Measurements from ENCODE around the gene GSTM2.
"Not testable (repeated sequence)": the region's sequence is repeated elsewhere in the genome, so short reads cannot be mapped to it uniquely, and the experiment has no call there.

DNA sequence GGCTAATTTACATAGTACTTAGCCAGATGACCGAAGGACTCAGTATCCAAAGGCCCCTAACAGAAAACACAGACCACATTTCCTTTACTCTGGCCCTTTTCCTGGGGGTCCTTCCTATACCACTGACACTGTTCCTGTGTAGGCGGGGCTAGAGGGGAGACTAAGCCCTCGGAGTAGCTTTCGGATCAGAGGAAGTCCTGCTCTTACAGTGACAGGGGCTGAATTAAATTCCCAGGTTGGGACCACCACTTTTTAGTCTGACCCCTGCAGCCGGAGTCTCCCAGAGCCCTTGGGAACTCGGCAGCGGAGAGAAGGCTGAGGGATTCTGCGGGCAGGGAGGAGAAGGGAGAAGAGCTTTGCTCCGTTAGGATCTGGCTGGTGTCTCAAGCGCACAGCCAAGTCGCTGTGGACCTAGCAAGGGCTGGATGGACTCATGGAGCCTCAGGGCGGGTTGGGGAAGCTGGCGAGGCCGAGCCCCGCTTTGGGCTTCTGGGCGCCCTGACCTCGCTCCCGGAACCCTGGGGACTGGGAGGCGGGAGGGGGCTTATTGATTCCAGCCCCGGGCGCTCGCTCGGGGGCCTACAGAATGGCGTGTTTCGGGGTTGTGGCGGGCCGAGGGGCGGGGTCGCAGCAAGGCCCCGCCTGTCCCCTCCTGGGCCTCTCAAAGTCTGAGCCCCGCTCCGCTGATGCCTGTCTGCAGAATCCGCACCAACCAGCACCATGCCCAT is 43.9 kb downstream of the GSTM2 start, which contains the start of gene GSTM5:
- not testable (repeated sequence) for TF ChIP-seq POLR2AphosphoS5 (IDR thresholded peaks at IDR 0.05; ENCODE audit: low read depth, low read length); SIN3A (IDR thresholded peaks at IDR 0.05; ENCODE audit: borderline replicate concordance, insufficient read depth, low read depth, low read length)
- TF ChIP-seq, protein P1, sequence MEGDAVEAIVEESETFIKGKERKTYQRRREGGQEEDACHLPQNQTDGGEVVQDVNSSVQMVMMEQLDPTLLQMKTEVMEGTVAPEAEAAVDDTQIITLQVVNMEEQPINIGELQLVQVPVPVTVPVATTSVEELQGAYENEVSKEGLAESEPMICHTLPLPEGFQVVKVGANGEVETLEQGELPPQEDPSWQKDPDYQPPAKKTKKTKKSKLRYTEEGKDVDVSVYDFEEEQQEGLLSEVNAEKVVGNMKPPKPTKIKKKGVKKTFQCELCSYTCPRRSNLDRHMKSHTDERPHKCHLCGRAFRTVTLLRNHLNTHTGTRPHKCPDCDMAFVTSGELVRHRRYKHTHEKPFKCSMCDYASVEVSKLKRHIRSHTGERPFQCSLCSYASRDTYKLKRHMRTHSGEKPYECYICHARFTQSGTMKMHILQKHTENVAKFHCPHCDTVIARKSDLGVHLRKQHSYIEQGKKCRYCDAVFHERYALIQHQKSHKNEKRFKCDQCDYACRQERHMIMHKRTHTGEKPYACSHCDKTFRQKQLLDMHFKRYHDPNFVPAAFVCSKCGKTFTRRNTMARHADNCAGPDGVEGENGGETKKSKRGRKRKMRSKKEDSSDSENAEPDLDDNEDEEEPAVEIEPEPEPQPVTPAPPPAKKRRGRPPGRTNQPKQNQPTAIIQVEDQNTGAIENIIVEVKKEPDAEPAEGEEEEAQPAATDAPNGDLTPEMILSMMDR (IDR thresholded peaks at IDR 0.05): not testable (repeated sequence)
- TF ChIP-seq, protein P2, sequence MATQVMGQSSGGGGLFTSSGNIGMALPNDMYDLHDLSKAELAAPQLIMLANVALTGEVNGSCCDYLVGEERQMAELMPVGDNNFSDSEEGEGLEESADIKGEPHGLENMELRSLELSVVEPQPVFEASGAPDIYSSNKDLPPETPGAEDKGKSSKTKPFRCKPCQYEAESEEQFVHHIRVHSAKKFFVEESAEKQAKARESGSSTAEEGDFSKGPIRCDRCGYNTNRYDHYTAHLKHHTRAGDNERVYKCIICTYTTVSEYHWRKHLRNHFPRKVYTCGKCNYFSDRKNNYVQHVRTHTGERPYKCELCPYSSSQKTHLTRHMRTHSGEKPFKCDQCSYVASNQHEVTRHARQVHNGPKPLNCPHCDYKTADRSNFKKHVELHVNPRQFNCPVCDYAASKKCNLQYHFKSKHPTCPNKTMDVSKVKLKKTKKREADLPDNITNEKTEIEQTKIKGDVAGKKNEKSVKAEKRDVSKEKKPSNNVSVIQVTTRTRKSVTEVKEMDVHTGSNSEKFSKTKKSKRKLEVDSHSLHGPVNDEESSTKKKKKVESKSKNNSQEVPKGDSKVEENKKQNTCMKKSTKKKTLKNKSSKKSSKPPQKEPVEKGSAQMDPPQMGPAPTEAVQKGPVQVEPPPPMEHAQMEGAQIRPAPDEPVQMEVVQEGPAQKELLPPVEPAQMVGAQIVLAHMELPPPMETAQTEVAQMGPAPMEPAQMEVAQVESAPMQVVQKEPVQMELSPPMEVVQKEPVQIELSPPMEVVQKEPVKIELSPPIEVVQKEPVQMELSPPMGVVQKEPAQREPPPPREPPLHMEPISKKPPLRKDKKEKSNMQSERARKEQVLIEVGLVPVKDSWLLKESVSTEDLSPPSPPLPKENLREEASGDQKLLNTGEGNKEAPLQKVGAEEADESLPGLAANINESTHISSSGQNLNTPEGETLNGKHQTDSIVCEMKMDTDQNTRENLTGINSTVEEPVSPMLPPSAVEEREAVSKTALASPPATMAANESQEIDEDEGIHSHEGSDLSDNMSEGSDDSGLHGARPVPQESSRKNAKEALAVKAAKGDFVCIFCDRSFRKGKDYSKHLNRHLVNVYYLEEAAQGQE (IDR thresholded peaks at IDR 0.05; ENCODE audit: insufficient read depth in 1 of 2, low read depth in 2 of 2, low read length in 1 of 2): not testable (repeated sequence)

All from Panc1 (cell line).